DND-41 (cell line): Measurements from ENCODE around the gene WFDC8.

ENCODE experiments used
- ATAC-seq: fragments of 200-7000 bp; cut with Tn5 transposase; 3 replicates; pipeline ENCODE4 v1.9.1; 2021; ENCODE audit warnings: low read depth; ENCODE audit not compliant: insufficient read depth
- DNase-seq: peaks from one replicate; pipeline ENCODE4 v3.0.0-alpha.2; 2020
- H2AFZ ChIP-seq: 2 replicates; pipeline ENCODE4 v1.6.0; 2012; ENCODE audit warnings: low read depth, low read length
- H3K27ac ChIP-seq: 2 replicates; pipeline ENCODE4 v1.5.1; 2012; ENCODE audit warnings: low read length, inconsistent platforms
- H3K27me3 ChIP-seq: fragments of 200-600 bp; sonication (generic); 2 replicates; pipeline ENCODE4 v1.6.0; 2012; ENCODE audit warnings: low read length, mild to moderate bottlenecking, inconsistent platforms; ENCODE audit not compliant: insufficient read depth, poor library complexity
- H3K36me3 ChIP-seq: 2 replicates; pipeline ENCODE4 v1.5.1; 2012; ENCODE audit warnings: low read length, inconsistent platforms; ENCODE audit not compliant: insufficient read depth
- H3K4me1 ChIP-seq: 2 replicates; pipeline ENCODE4 v1.5.1; 2012; ENCODE audit warnings: mild to moderate bottlenecking, low read length; ENCODE audit not compliant: insufficient read depth
- H3K4me2 ChIP-seq: 2 replicates; pipeline ENCODE4 v1.6.0; 2012; ENCODE audit warnings: mild to moderate bottlenecking, moderate library complexity, low read length, inconsistent platforms; ENCODE audit not compliant: insufficient read depth
- H3K4me3 ChIP-seq, 2 experiments: fragments of 200-600 bp in 1 of 2; shearing (Covaris generic) in 1 of 2; 2 replicates each; pipeline ENCODE4 v1.5.1; 2012 to 2016; ENCODE audit warnings: inconsistent platforms in 2 of 2, low read length in 2 of 2, mild to moderate bottlenecking in 2 of 2, low read depth in 1 of 2, moderate library complexity in 1 of 2
- H3K79me2 ChIP-seq: 2 replicates; pipeline ENCODE4 v1.6.0; 2012; ENCODE audit warnings: low read length, inconsistent platforms; ENCODE audit not compliant: insufficient read depth
- H3K9ac ChIP-seq: 2 replicates; pipeline ENCODE4 v1.6.0; 2012; ENCODE audit warnings: low read depth, mild to moderate bottlenecking, inconsistent platforms, low read length, moderate library complexity
- H3K9me3 ChIP-seq: 2 replicates; pipeline ENCODE4 v1.5.1; 2012; ENCODE audit warnings: low read length, moderate library complexity, mild to moderate bottlenecking, inconsistent platforms; ENCODE audit not compliant: insufficient read depth, severe bottlenecking
- H4K20me1 ChIP-seq: 2 replicates; pipeline ENCODE4 v1.6.0; 2012; ENCODE audit warnings: low read length; ENCODE audit not compliant: insufficient read depth
- CTCF ChIP-seq: IDR thresholded peaks from 2 replicates; pipeline ENCODE4 v1.5.1; 2012; ENCODE audit warnings: borderline replicate concordance, low read length, moderate library complexity, mild to moderate bottlenecking; ENCODE audit not compliant: poor library complexity, severe bottlenecking; ENCODE audit errors: extremely low read depth
- EZH2 ChIP-seq: IDR thresholded peaks from 3 replicates; pipeline ENCODE4 v1.6.1; 2012; ENCODE audit warnings: borderline replicate concordance, low read depth, mild to moderate bottlenecking, moderate library complexity, low read length, inconsistent platforms; ENCODE audit not compliant: severe bottlenecking

WFDC8 gene

GRCh38 chr20:45510242-45510862 lies 68.7 kb downstream of the WFDC8 start:
- Histone ChIP-seq H4K20me1 (no peaks in the 10 kb centered on the region; the same call in 1 of the 2 replicates), H3K27ac (no peak overlapping the region), H2AFZ (no peak overlapping the region), H3K27me3 (peaks cover 7% of the 10 kb centered on the region), H3K9ac (no peak overlapping the region), H3K4me3 (no peak overlapping the region), H3K4me2 (no peak overlapping the region), H3K4me1 (no peaks in the 10 kb centered on the region), H3K36me3 (no peaks in the 10 kb centered on the region), H3K79me2 (no peaks in the 10 kb centered on the region), H3K9me3 (no peaks in the 10 kb centered on the region)
- ATAC-seq (no peak), DNase-seq (no peak)
- TF ChIP-seq CTCF, result no peak
- no peak for TF ChIP-seq EZH2

- no peaks in the 10 kb centered on the region for H3K4me1 ChIP-seq
- DNase-seq (no peak), ATAC-seq (no peak)
- TF ChIP-seq EZH2, result no peak
- no peak for TF ChIP-seq CTCF
- H3K4me3 ChIP-seq, result no peak overlapping the region
- no peaks in the 10 kb centered on the region for H3K79me2 ChIP-seq
- H2AFZ ChIP-seq, result no peak overlapping the region
- peaks cover 7% of the 10 kb centered on the region for H3K27me3 ChIP-seq
- no peaks in the 10 kb centered on the region for H3K9me3 ChIP-seq
- H3K27ac ChIP-seq, result no peak overlapping the region
- no peaks in the 10 kb centered on the region; the same call in 1 of the 2 replicates for H4K20me1 ChIP-seq
- H3K4me2 ChIP-seq, result no peak overlapping the region
- no peaks in the 10 kb centered on the region for H3K36me3 ChIP-seq
- no peak overlapping the region for H3K9ac ChIP-seq
These were observed 70.0 kb downstream of the WFDC8 start for GRCh38 chr20:45509091-45509490.

GRCh38 chr20:45508068-45508886 lies 70.8 kb downstream of the WFDC8 start:
- Histone ChIP-seq H3K27me3 (peaks cover 10% of the 10 kb centered on the region), H3K4me3 (no peak overlapping the region), H3K4me2 (no peak overlapping the region), H3K36me3 (no peaks in the 10 kb centered on the region), H3K79me2 (no peaks in the 10 kb centered on the region), H4K20me1 (no peaks in the 10 kb centered on the region; the same call in 1 of the 2 replicates), H3K4me1 (no peaks in the 10 kb centered on the region), H2AFZ (no peak overlapping the region), H3K9me3 (no peaks in the 10 kb centered on the region), H3K27ac (no peak overlapping the region), H3K9ac (no peak overlapping the region)
- no peak for TF ChIP-seq CTCF
- ATAC-seq, result no peak
- DNase-seq, result no peak
